Measurements from ENCODE around the gene ANXA3. TPM values are rescaled to one million over a fixed set of nuclear protein-coding genes. Genes with fewer than 3 reads are reported as not detected.

ANXA3 gene
- polyA plus RNA-seq, 4 donors = 17.5 to 96.6 (median 53.3) TPM

- peak; percentile 31 to 54 for DNase-seq
- no peak overlapping the region for H3K4me3 ChIP-seq (ENCODE audit: low read depth in 1 of 3, low read length in 3 of 3)
- H3K36me3 ChIP-seq (ENCODE audit: control insufficient read depth in 3 of 3, insufficient read depth in 2 of 3, low read depth in 1 of 3, low read length in 3 of 3) = peaks cover 0 to 12% (median 0%) of the 10 kb centered on the region in 3 donors
- no peaks in the 10 kb centered on the region for H3K27me3 ChIP-seq (ENCODE audit: control insufficient read depth in 3 of 3, insufficient read depth in 3 of 3, low read length in 3 of 3)
- H3K4me1 ChIP-seq (ENCODE audit: control insufficient read depth in 3 of 3, insufficient read depth in 2 of 3, low read depth in 1 of 3, low read length in 2 of 3) = peaks cover 0 to 11% (median 0%) of the 10 kb centered on the region in 3 donors
- WGBS, 3 donors = 11 to 23% (median 17%) methylated on average over 3 of the region's 3 CpGs
- H3K9me3 ChIP-seq (ENCODE audit: control insufficient read depth in 2 of 2, insufficient read depth in 1 of 2, low read depth in 1 of 2, low read length in 1 of 2) = no peaks in the 10 kb centered on the region
- FAIRE-seq = no peak
- no peak overlapping the region for H3K27ac ChIP-seq (ENCODE audit: low read depth in 1 of 3, low read length in 2 of 3)
Observed at GRCh38 chr4:78517050-78517652, 34.4 kb upstream of the ANXA3 start.

- DNase-seq (no peak), FAIRE-seq (no peak)
- 69 to 80% (median 79%) methylated on average over 3 of the region's 3 CpGs for WGBS, 3 donors
- Histone ChIP-seq H3K4me3 (ENCODE audit: low read depth in 1 of 3, low read length in 3 of 3) (no peak overlapping the region), H3K36me3 (ENCODE audit: control insufficient read depth in 3 of 3, insufficient read depth in 2 of 3, low read depth in 1 of 3, low read length in 3 of 3) (peaks cover 0 to 14% (median 0%) of the 10 kb centered on the region in 3 donors), H3K27ac (ENCODE audit: low read depth in 1 of 3, low read length in 2 of 3) (no peak overlapping the region), H3K27me3 (ENCODE audit: control insufficient read depth in 3 of 3, insufficient read depth in 3 of 3, low read length in 3 of 3) (no peaks in the 10 kb centered on the region), H3K4me1 (ENCODE audit: control insufficient read depth in 3 of 3, insufficient read depth in 2 of 3, low read depth in 1 of 3, low read length in 2 of 3) (no peaks in the 10 kb centered on the region), H3K9me3 (ENCODE audit: control insufficient read depth in 2 of 2, insufficient read depth in 1 of 2, low read depth in 1 of 2, low read length in 1 of 2) (no peaks in the 10 kb centered on the region)
Observed at GRCh38 chr4:78518561-78518960, 33.0 kb upstream of the ANXA3 start.

GRCh38 chr4:78519962-78520361 is 31.6 kb upstream of the ANXA3 start:
- H3K4me1 ChIP-seq (ENCODE audit: control insufficient read depth in 3 of 3, insufficient read depth in 2 of 3, low read depth in 1 of 3, low read length in 2 of 3) = no peaks in the 10 kb centered on the region
- H3K9me3 ChIP-seq (ENCODE audit: control insufficient read depth in 2 of 2, insufficient read depth in 1 of 2, low read depth in 1 of 2, low read length in 1 of 2) = no peaks in the 10 kb centered on the region
- peaks cover 0 to 14% (median 0%) of the 10 kb centered on the region in 3 donors for H3K36me3 ChIP-seq (ENCODE audit: control insufficient read depth in 3 of 3, insufficient read depth in 2 of 3, low read depth in 1 of 3, low read length in 3 of 3)
- no peak overlapping the region for H3K4me3 ChIP-seq (ENCODE audit: low read depth in 1 of 3, low read length in 3 of 3)
- no peak for DNase-seq
- 81 to 85% (median 82%) methylated on average over 3 of the region's 3 CpGs for WGBS, 3 donors
- H3K27ac ChIP-seq (ENCODE audit: low read depth in 1 of 3, low read length in 2 of 3) = no peak overlapping the region
- no peak for FAIRE-seq
- H3K27me3 ChIP-seq (ENCODE audit: control insufficient read depth in 3 of 3, insufficient read depth in 3 of 3, low read length in 3 of 3) = no peaks in the 10 kb centered on the region

GRCh38 chr4:78520808-78521226 is 30.8 kb upstream of the ANXA3 start:
- H3K27ac ChIP-seq (ENCODE audit: low read depth in 1 of 3, low read length in 2 of 3) = no peak overlapping the region
- DNase-seq = no peak
- 69 to 74% (median 72%) methylated on average over 3 of the region's 3 CpGs for WGBS, 3 donors
- no peak overlapping the region for H3K4me3 ChIP-seq (ENCODE audit: low read depth in 1 of 3, low read length in 3 of 3)
- peaks cover 0 to 15% (median 0%) of the 10 kb centered on the region in 3 donors for H3K36me3 ChIP-seq (ENCODE audit: control insufficient read depth in 3 of 3, insufficient read depth in 2 of 3, low read depth in 1 of 3, low read length in 3 of 3)
- H3K9me3 ChIP-seq (ENCODE audit: control insufficient read depth in 2 of 2, insufficient read depth in 1 of 2, low read depth in 1 of 2, low read length in 1 of 2) = no peaks in the 10 kb centered on the region
- no peaks in the 10 kb centered on the region for H3K4me1 ChIP-seq (ENCODE audit: control insufficient read depth in 3 of 3, insufficient read depth in 2 of 3, low read depth in 1 of 3, low read length in 2 of 3)
- no peak for FAIRE-seq
- no peaks in the 10 kb centered on the region for H3K27me3 ChIP-seq (ENCODE audit: control insufficient read depth in 3 of 3, insufficient read depth in 3 of 3, low read length in 3 of 3)

GRCh38 chr4:78524009-78524408 is 27.6 kb upstream of the ANXA3 start:
- no peak overlapping the region for H3K4me3 ChIP-seq (ENCODE audit: low read depth in 1 of 3, low read length in 3 of 3)
- 29 to 87% (median 74%) methylated on average over 1 of the region's 1 CpG for WGBS, 3 donors
- no peak for FAIRE-seq

GRCh38 chr4:78525559-78525958 is 26.0 kb upstream of the ANXA3 start:
- H3K4me3 ChIP-seq (ENCODE audit: low read depth in 1 of 3, low read length in 3 of 3) = no peak overlapping the region
- FAIRE-seq (no peak), DNase-seq (no peak)
- WGBS, 3 donors = 51 to 63% (median 63%) methylated on average over 3 of the region's 3 CpGs
- H3K36me3 ChIP-seq (ENCODE audit: control insufficient read depth in 3 of 3, insufficient read depth in 2 of 3, low read depth in 1 of 3, low read length in 3 of 3) = peaks cover 0 to 11% (median 0%) of the 10 kb centered on the region in 3 donors
- H3K27me3 ChIP-seq (ENCODE audit: control insufficient read depth in 3 of 3, insufficient read depth in 3 of 3, low read length in 3 of 3) = no peaks in the 10 kb centered on the region
- H3K27ac ChIP-seq (ENCODE audit: low read depth in 1 of 3, low read length in 2 of 3) = no peak overlapping the region
- no peaks in the 10 kb centered on the region for H3K4me1 ChIP-seq (ENCODE audit: control insufficient read depth in 3 of 3, insufficient read depth in 2 of 3, low read depth in 1 of 3, low read length in 2 of 3)
- H3K9me3 ChIP-seq (ENCODE audit: control insufficient read depth in 2 of 2, insufficient read depth in 1 of 2, low read depth in 1 of 2, low read length in 1 of 2) = peaks cover 0 to 3% of the 10 kb centered on the region in 2 donors

More at GRCh38 chr4:78524009-78524408, 27.6 kb upstream of the ANXA3 start:
- Histone ChIP-seq H3K27me3 (ENCODE audit: control insufficient read depth in 3 of 3, insufficient read depth in 3 of 3, low read length in 3 of 3) (no peaks in the 10 kb centered on the region), H3K27ac (ENCODE audit: low read depth in 1 of 3, low read length in 2 of 3) (no peak overlapping the region), H3K36me3 (ENCODE audit: control insufficient read depth in 3 of 3, insufficient read depth in 2 of 3, low read depth in 1 of 3, low read length in 3 of 3) (peaks cover 0 to 14% (median 0%) of the 10 kb centered on the region in 3 donors), H3K4me1 (ENCODE audit: control insufficient read depth in 3 of 3, insufficient read depth in 2 of 3, low read depth in 1 of 3, low read length in 2 of 3) (no peaks in the 10 kb centered on the region), H3K9me3 (ENCODE audit: control insufficient read depth in 2 of 2, insufficient read depth in 1 of 2, low read depth in 1 of 2, low read length in 1 of 2) (no peaks in the 10 kb centered on the region)
- no peak for DNase-seq

GRCh38 chr4:78527103-78527502 is 24.5 kb upstream of the ANXA3 start:
- Histone ChIP-seq H3K4me1 (ENCODE audit: control insufficient read depth in 3 of 3, insufficient read depth in 2 of 3, low read depth in 1 of 3, low read length in 2 of 3) (no peaks in the 10 kb centered on the region), H3K27me3 (ENCODE audit: control insufficient read depth in 3 of 3, insufficient read depth in 3 of 3, low read length in 3 of 3) (no peaks in the 10 kb centered on the region), H3K4me3 (ENCODE audit: low read depth in 1 of 3, low read length in 3 of 3) (no peak overlapping the region), H3K9me3 (ENCODE audit: control insufficient read depth in 2 of 2, insufficient read depth in 1 of 2, low read depth in 1 of 2, low read length in 1 of 2) (peaks cover 0 to 3% of the 10 kb centered on the region in 2 donors), H3K36me3 (ENCODE audit: control insufficient read depth in 3 of 3, insufficient read depth in 2 of 3, low read depth in 1 of 3, low read length in 3 of 3) (peaks cover 0 to 11% (median 0%) of the 10 kb centered on the region in 3 donors), H3K27ac (ENCODE audit: low read depth in 1 of 3, low read length in 2 of 3) (no peak overlapping the region)
- DNase-seq (no peak), FAIRE-seq (no peak)
- 87 to 96% (median 88%) methylated on average over 1 of the region's 1 CpG for WGBS, 3 donors

GRCh38 chr4:78527555-78527954 is 24.0 kb upstream of the ANXA3 start:
- DNase-seq (no peak), FAIRE-seq (no peak)
- Histone ChIP-seq H3K27ac (ENCODE audit: low read depth in 1 of 3, low read length in 2 of 3) (no peak overlapping the region), H3K4me3 (ENCODE audit: low read depth in 1 of 3, low read length in 3 of 3) (no peak overlapping the region), H3K27me3 (ENCODE audit: control insufficient read depth in 3 of 3, insufficient read depth in 3 of 3, low read length in 3 of 3) (no peaks in the 10 kb centered on the region), H3K4me1 (ENCODE audit: control insufficient read depth in 3 of 3, insufficient read depth in 2 of 3, low read depth in 1 of 3, low read length in 2 of 3) (no peaks in the 10 kb centered on the region), H3K36me3 (ENCODE audit: control insufficient read depth in 3 of 3, insufficient read depth in 2 of 3, low read depth in 1 of 3, low read length in 3 of 3) (peaks cover 0 to 11% (median 0%) of the 10 kb centered on the region in 3 donors), H3K9me3 (ENCODE audit: control insufficient read depth in 2 of 2, insufficient read depth in 1 of 2, low read depth in 1 of 2, low read length in 1 of 2) (peaks cover 0 to 3% of the 10 kb centered on the region in 2 donors)
- WGBS, 3 donors = 82 to 87% (median 82%) methylated on average over 4 of the region's 4 CpGs

GRCh38 chr4:78528327-78528726 is 23.2 kb upstream of the ANXA3 start:
- peaks cover 0 to 3% of the 10 kb centered on the region in 2 donors for H3K9me3 ChIP-seq (ENCODE audit: control insufficient read depth in 2 of 2, insufficient read depth in 1 of 2, low read depth in 1 of 2, low read length in 1 of 2)
- FAIRE-seq (no peak), DNase-seq (no peak)
- WGBS, 3 donors = 73 to 88% (median 77%) methylated on average over 3 of the region's 3 CpGs
- H3K4me3 ChIP-seq (ENCODE audit: low read depth in 1 of 3, low read length in 3 of 3) = no peak overlapping the region
- no peaks in the 10 kb centered on the region for H3K4me1 ChIP-seq (ENCODE audit: control insufficient read depth in 3 of 3, insufficient read depth in 2 of 3, low read depth in 1 of 3, low read length in 2 of 3)
- H3K27ac ChIP-seq (ENCODE audit: low read depth in 1 of 3, low read length in 2 of 3) = no peak overlapping the region
- H3K27me3 ChIP-seq (ENCODE audit: control insufficient read depth in 3 of 3, insufficient read depth in 3 of 3, low read length in 3 of 3) = no peaks in the 10 kb centered on the region
- peaks cover 0 to 9% (median 0%) of the 10 kb centered on the region in 3 donors for H3K36me3 ChIP-seq (ENCODE audit: control insufficient read depth in 3 of 3, insufficient read depth in 2 of 3, low read depth in 1 of 3, low read length in 3 of 3)
